ENCODE measurements around the gene RELA. TPM values are rescaled to one million over a fixed set of nuclear protein-coding genes. Genes with fewer than 3 reads are reported as not detected.

Gene RELA
- total and polyA plus RNA-seq, 2 of the 4 experiments (the other 2 are of a cell fraction): 8.6 to 53.0 TPM

DNA sequence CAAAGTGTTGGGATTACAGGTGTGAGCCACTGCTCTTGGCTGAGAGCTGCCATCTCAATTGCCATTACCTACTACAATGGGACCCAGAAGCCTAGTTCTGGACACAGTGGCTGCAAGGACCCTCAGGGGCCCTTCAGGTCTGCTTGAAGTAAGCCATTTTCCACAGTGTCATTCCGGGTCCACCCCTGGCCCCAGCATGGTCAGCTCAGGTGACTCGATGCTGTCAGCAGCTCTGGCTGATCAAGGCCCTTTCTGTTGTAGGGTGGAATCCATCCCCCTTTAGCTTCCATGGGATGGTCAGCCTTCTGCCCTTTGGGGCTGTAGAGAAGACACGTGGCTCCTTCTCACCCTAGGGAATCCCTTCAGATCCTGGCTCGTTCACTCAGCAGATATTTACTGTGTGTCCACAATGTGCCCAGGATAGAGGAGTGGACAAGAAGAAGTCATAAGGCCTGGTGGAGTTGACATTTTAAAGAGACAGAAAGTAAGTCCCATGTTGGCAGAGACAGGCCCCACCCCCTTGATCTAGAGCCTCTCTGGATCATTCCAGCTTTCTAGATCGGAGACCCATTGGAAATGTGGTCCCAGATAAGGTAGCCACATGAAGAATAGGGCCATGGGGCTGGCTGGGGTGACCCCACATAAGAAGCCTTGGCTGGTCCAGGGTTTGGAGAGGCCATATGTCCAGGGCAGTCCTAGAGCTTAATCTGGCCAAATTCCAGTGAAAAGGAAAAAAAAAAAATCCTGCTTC, 34.3 kb upstream of the RELA start:
- H4K5ac ChIP-seq (ENCODE audit: low read depth, low read length): no peak overlapping the region
- no peak overlapping the region for H2BK20ac ChIP-seq (ENCODE audit: low read depth, low read length)
- POLR2A ChIA-PET (ENCODE audit: unreplicated experiment): interaction anchor here (0.7 kb wide), 1 partner anchor 21 kb away, joined by 3 read pairs; no protein-coding TSS in a partner anchor
- in situ Hi-C loops (cut with MboI; ENCODE audit: low sequenced_read_pairs): no loop called here
- no peaks in the 10 kb centered on the region for H3K79me1 ChIP-seq (ENCODE audit: low read depth in 1 of 2, low read length in 2 of 2)
- no peak overlapping the region for H2BK5ac ChIP-seq (ENCODE audit: low read depth, low read length, poor library complexity, severe bottlenecking)
- H3K23ac ChIP-seq (ENCODE audit: low read depth, low read length): no peak overlapping the region
- no peaks in the 10 kb centered on the region for H3K36me3 ChIP-seq (ENCODE audit: control insufficient read depth, insufficient read depth, low read length)
- 50% methylated on average over 1 of the region's 5 CpGs; no CpG with 5 or more reads in 1 of the 2 experiments for WGBS, 2 experiments (ENCODE audit: extremely low coverage in 2 of 2, insufficient read length in 1 of 2)
- H2AK5ac ChIP-seq (ENCODE audit: low read depth, low read length): no peak overlapping the region
- no peak overlapping the region for H4K91ac ChIP-seq (ENCODE audit: insufficient read depth, low read depth, low read length)
- no peak overlapping the region for H2AK9ac ChIP-seq (replicated peaks; ENCODE audit: low read depth, low read length, poor library complexity)
- H3K4me1 ChIP-seq (ENCODE audit: control insufficient read depth, insufficient read depth, low read length): no peaks in the 10 kb centered on the region
- H2BK120ac ChIP-seq (ENCODE audit: low read depth, low read length): no peak overlapping the region
- no peak overlapping the region for H3K9ac ChIP-seq (ENCODE audit: low read depth, low read length)
- H3K4me2 ChIP-seq (ENCODE audit: low read depth, low read length): no peak overlapping the region
- H2AFZ ChIP-seq (replicated peaks; ENCODE audit: low read length, poor library complexity): no peak overlapping the region
- BruUV-seq (replicated peaks): no TSS peak
- peaks cover 46% of the 10 kb centered on the region for H3K27me3 ChIP-seq (ENCODE audit: control insufficient read depth, insufficient read depth, low read length)
- H4K20me1 ChIP-seq (ENCODE audit: insufficient read depth, low read length): no peaks in the 10 kb centered on the region
- DNase-seq: no peak
- no peak overlapping the region for H3K27ac ChIP-seq (ENCODE audit: insufficient read depth, low read length)
- no peak overlapping the region for H3K4me3 ChIP-seq (ENCODE audit: insufficient read depth, low read depth, low read length)
- ATAC-seq (ENCODE audit: low read depth): no peak
- no peak overlapping the region for H2BK15ac ChIP-seq (ENCODE audit: low read depth, low read length)
- no peak overlapping the region for H4K8ac ChIP-seq (ENCODE audit: low read depth in 2 of 2, low read length in 2 of 2)
- H3K56ac ChIP-seq (ENCODE audit: extremely low read depth, insufficient read depth, low read length): no peak overlapping the region
- H3K14ac ChIP-seq (replicated peaks; ENCODE audit: low read depth, low read length): no peak overlapping the region
- dilution Hi-C loops (cut with HindIII; ENCODE audit: low sequenced_read_pairs, unreplicated experiment): no loop called here
- CTCF ChIA-PET: interaction anchor here (0.6 kb wide), 1 partner anchor 562 kb away, joined by 4 read pairs; no protein-coding TSS in a partner anchor
- H3K9me1 ChIP-seq (ENCODE audit: insufficient read depth, low read length): 0 out of 2 replicates have a peak, but pooled peaks cover 2% of the 10 kb centered on the region
- no peak overlapping the region for H3K4ac ChIP-seq (ENCODE audit: low read depth, low read length)
- intact Hi-C loops (cut with micrococcal nuclease): loop anchor here (10.0 kb wide), 1 partner anchor 68 kb away; no protein-coding TSS in a partner anchor
- H3K9me3 ChIP-seq (ENCODE audit: control insufficient read depth, insufficient read depth, low read length): no peaks in the 10 kb centered on the region
- H3K18ac ChIP-seq (ENCODE audit: low read depth, low read length): no peak overlapping the region
- no peak for TF ChIP-seq MXI1 (IDR thresholded peaks at IDR 0.05; ENCODE audit: borderline replicate concordance, low read depth, low read length)
- no peak for TF ChIP-seq RFX5 (IDR thresholded peaks at IDR 0.05; ENCODE audit: low read depth, low read length)
- no peak for TF ChIP-seq BHLHE40 (IDR thresholded peaks at IDR 0.05; ENCODE audit: low read depth, low read length)
- no peak for TF ChIP-seq CEBPB (IDR thresholded peaks at IDR 0.05; ENCODE audit: low read depth, low read length)
- TF ChIP-seq POLR2A (IDR thresholded peaks at IDR 0.05; ENCODE audit: low read depth, low read length): no peak
- no peak for TF ChIP-seq MAFK (IDR thresholded peaks at IDR 0.05; ENCODE audit: low read depth, low read length)
- no peak for TF ChIP-seq FOS (IDR thresholded peaks at IDR 0.05; ENCODE audit: low read depth, low read length)
- TF ChIP-seq NFE2L2 (IDR thresholded peaks at IDR 0.05; ENCODE audit: low read depth, low read length): no peak
- no peak for TF ChIP-seq RAD21 (IDR thresholded peaks at IDR 0.05; ENCODE audit: low read length)
- no peak for TF ChIP-seq USF2 (IDR thresholded peaks at IDR 0.05; ENCODE audit: low read depth, low read length)
- TF ChIP-seq MAZ (IDR thresholded peaks at IDR 0.05; ENCODE audit: borderline replicate concordance, low read depth, low read length): no peak
- no peak for TF ChIP-seq CHD1 (IDR thresholded peaks at IDR 0.05; ENCODE audit: low read depth, low read length)
- TF ChIP-seq, protein P1, sequence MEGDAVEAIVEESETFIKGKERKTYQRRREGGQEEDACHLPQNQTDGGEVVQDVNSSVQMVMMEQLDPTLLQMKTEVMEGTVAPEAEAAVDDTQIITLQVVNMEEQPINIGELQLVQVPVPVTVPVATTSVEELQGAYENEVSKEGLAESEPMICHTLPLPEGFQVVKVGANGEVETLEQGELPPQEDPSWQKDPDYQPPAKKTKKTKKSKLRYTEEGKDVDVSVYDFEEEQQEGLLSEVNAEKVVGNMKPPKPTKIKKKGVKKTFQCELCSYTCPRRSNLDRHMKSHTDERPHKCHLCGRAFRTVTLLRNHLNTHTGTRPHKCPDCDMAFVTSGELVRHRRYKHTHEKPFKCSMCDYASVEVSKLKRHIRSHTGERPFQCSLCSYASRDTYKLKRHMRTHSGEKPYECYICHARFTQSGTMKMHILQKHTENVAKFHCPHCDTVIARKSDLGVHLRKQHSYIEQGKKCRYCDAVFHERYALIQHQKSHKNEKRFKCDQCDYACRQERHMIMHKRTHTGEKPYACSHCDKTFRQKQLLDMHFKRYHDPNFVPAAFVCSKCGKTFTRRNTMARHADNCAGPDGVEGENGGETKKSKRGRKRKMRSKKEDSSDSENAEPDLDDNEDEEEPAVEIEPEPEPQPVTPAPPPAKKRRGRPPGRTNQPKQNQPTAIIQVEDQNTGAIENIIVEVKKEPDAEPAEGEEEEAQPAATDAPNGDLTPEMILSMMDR (conservative IDR thresholded peaks at IDR 0.05; ENCODE audit: low read depth, low read length): no peak
- TF ChIP-seq RCOR1 (IDR thresholded peaks at IDR 0.05; ENCODE audit: insufficient replicate concordance, low read length): no peak
- TF ChIP-seq SMC3 (IDR thresholded peaks at IDR 0.05; ENCODE audit: low read depth, low read length): no peak
